HEK293 (cell line): ENCODE data around the gene TEX53.

Experiments
- CTCF ChIA-PET: fragments of 350-600 bp; formaldehyde crosslinking; extraction: SDS; loops from one replicate; lab custom pipeline; 2021; ENCODE audit warnings: antibody characterized with exemption; lab: Yijun Ruan, JAX
- POLR2A ChIA-PET: fragments of 300-600 bp; formaldehyde crosslinking; extraction: SDS; loops from one replicate; lab custom pipeline; 2020; ENCODE audit warnings: antibody characterized with exemption, inconsistent platforms; lab: Yijun Ruan, JAX
- H3K27ac ChIP-seq: fragments of 200-500 bp; sonication (Bioruptor generic); 2 replicates; pipeline ENCODE4 v1.5.1; 2014; ENCODE audit warnings: low read depth, low read length, control low read depth, inconsistent platforms; ENCODE audit errors: extremely low read depth
- H3K36me3 ChIP-seq, 2 experiments: fragments of 200-500 bp in 1 of 2; sonication (Bioruptor generic) in 1 of 2; 1 replicate in 1 of 2; 2 replicates in 1 of 2; pipeline ENCODE4 v1.5.1; 2014 to 2017; ENCODE audit warnings: inconsistent platforms in 2 of 2, low read length in 2 of 2; ENCODE audit not compliant: control insufficient read depth in 2 of 2, insufficient read depth in 1 of 2
- H3K4me1 ChIP-seq: fragments of 200-500 bp; sonication (Bioruptor generic); 2 replicates; pipeline ENCODE4 v1.5.1; 2014; ENCODE audit warnings: mild to moderate bottlenecking, low read length, inconsistent platforms; ENCODE audit not compliant: control insufficient read depth, insufficient read depth
- H3K4me3 ChIP-seq: 2 replicates; pipeline ENCODE4 v1.5.1; 2011; ENCODE audit warnings: low read depth, mild to moderate bottlenecking, control low read depth, low read length, moderate library complexity
- H3K9me3 ChIP-seq: fragments of 200-500 bp; sonication (Bioruptor generic); 2 replicates; pipeline ENCODE4 v1.5.1; 2014; ENCODE audit warnings: low read depth, low read length, inconsistent platforms; ENCODE audit not compliant: control insufficient read depth, insufficient read depth
- HOXD13 ChIP-seq: sonication (generic); formaldehyde crosslinking; IDR thresholded peaks from 2 replicates; pipeline ENCODE4 v1.8.0; 2022; ENCODE audit warnings: missing genetic modification reagents, borderline replicate concordance
- MYNN ChIP-seq: fragments of 450-650 bp; formaldehyde crosslinking; IDR thresholded peaks from 2 replicates; pipeline ENCODE4 v1.5.1; 2016; ENCODE audit warnings: missing biosample characterization, missing genetic modification characterization, borderline replicate concordance
- REPIN1 ChIP-seq: fragments of 450-650 bp; formaldehyde crosslinking; IDR thresholded peaks from 2 replicates; pipeline ENCODE4 v1.5.1; 2017; ENCODE audit warnings: missing biosample characterization, missing genetic modification characterization, low read depth
- WT1 ChIP-seq: fragments of 450-650 bp; formaldehyde crosslinking; IDR thresholded peaks from 2 replicates; pipeline ENCODE4 v1.5.1; 2016; ENCODE audit warnings: missing biosample characterization, missing genetic modification characterization
- ZBTB48 ChIP-seq: fragments of 450-650 bp; formaldehyde crosslinking; IDR thresholded peaks from 2 replicates; pipeline ENCODE4 v1.5.1; 2016; ENCODE audit warnings: missing biosample characterization, missing genetic modification characterization
- ZNF157 ChIP-seq: fragments of 450-650 bp; formaldehyde crosslinking; IDR thresholded peaks from 2 replicates; pipeline ENCODE4 v1.5.1; 2016; ENCODE audit warnings: missing biosample characterization, missing genetic modification characterization
- ZNF311 ChIP-seq: fragments of 450-650 bp; formaldehyde crosslinking; IDR thresholded peaks from 2 replicates; pipeline ENCODE4 v1.5.1; 2017; ENCODE audit warnings: missing biosample characterization, missing genetic modification characterization, borderline replicate concordance
- ZNF423 ChIP-seq: fragments of 450-650 bp; formaldehyde crosslinking; IDR thresholded peaks from 2 replicates; pipeline ENCODE4 v1.5.1; 2016; ENCODE audit warnings: missing biosample characterization, missing genetic modification characterization
- ZNF560 ChIP-seq: fragments of 450-650 bp; formaldehyde crosslinking; IDR thresholded peaks from 2 replicates; pipeline ENCODE4 v1.5.1; 2017; ENCODE audit warnings: missing biosample characterization, missing genetic modification characterization, borderline replicate concordance
- ZNF701 ChIP-seq: fragments of 450-650 bp; formaldehyde crosslinking; IDR thresholded peaks from 2 replicates; pipeline ENCODE4 v1.5.1; 2016; ENCODE audit warnings: missing biosample characterization, missing genetic modification characterization
- ZNF76 ChIP-seq: fragments of 450-650 bp; formaldehyde crosslinking; IDR thresholded peaks from 2 replicates; pipeline ENCODE4; 2016; ENCODE audit warnings: low read depth, missing biosample characterization, missing genetic modification characterization, borderline replicate concordance
- TF ChIP-seq, protein P1 (sequence below): fragments of 450-650 bp; formaldehyde crosslinking; IDR thresholded peaks from 2 replicates; pipeline ENCODE4 v1.5.1; 2016; ENCODE audit warnings: missing biosample characterization, missing genetic modification characterization
- TF ChIP-seq, protein P2 (sequence below): fragments of 450-650 bp; formaldehyde crosslinking; IDR thresholded peaks from 2 replicates; pipeline ENCODE4 v1.5.1; 2016; ENCODE audit warnings: missing biosample characterization, missing genetic modification characterization
- TF ChIP-seq, protein P3 (sequence below): fragments of 450-650 bp; formaldehyde crosslinking; IDR thresholded peaks from 2 replicates; pipeline ENCODE4 v1.5.1; 2016; ENCODE audit warnings: missing biosample characterization, missing genetic modification characterization

Gene TEX53

DNA sequence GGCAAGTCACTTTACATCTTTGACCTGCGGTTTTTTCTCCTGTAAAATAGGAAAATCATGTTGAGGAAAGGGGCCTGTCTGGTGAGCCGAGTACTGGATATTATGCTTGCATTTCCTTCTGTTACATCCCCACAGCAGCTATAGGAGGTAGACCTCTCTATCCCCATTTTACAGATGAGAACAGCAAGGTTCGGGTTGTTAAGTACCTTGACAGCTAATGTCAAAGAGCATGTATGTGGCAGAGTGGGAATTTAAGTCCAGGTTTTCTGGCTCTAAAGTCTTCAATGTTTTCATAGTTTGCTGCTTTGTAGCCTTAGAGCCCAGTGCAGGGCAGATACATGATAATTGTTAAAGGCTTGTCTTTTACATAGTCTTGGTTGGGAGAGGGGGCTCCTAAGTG lies 43.7 kb downstream of the TEX53 start:
- Histone ChIP-seq H3K27ac (no peak overlapping the region), H3K36me3 (peaks cover 0 to 10% of the 10 kb centered on the region in 2 experiments; a peak in 1 of 3 replicates), H3K4me3 (no peak overlapping the region), H3K9me3 (no peaks in the 10 kb centered on the region), H3K4me1 (no peaks in the 10 kb centered on the region)
- TF ChIP-seq MYNN (tag by site-specific recombination) (no peak), WT1 (tag by site-specific recombination) (no peak), ZNF560 (no peak), HOXD13 (CRISPR knock-in tag) (no peak), ZNF76 (tag by site-specific recombination) (no peak), ZNF701 (tag by site-specific recombination) (no peak)
- TF ChIP-seq, protein P1, sequence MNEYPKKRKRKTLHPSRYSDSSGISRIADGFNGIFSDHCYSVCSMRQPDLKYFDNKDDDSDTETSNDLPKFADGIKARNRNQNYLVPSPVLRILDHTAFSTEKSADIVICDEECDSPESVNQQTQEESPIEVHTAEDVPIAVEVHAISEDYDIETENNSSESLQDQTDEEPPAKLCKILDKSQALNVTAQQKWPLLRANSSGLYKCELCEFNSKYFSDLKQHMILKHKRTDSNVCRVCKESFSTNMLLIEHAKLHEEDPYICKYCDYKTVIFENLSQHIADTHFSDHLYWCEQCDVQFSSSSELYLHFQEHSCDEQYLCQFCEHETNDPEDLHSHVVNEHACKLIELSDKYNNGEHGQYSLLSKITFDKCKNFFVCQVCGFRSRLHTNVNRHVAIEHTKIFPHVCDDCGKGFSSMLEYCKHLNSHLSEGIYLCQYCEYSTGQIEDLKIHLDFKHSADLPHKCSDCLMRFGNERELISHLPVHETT (tag by site-specific recombination) = no peak
- ChIA-PET CTCF (interaction anchor here (1.1 kb wide), 1 partner anchor 208 kb away, joined by 4 read pairs; no protein-coding TSS in a partner anchor), POLR2A (no interaction called here)

DNA sequence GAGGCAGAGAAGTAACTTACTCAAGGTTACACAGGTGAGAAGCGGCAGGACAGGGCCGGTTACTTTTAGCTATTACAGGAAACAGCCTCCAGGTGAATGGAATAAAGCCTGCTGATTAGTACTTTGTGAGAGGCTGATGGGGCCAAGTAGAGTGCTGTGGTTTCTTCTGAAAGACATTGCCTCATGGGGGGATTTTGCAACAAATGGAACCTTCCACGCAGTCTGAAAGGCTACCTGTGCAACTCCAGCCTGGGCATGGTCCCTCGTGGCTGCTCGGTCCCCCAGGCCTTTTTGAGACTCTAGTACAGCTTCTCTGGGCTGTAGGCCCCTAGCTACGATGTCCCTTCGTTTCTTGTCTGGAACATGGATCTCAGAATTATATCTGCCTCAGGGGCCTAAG lies 44.5 kb downstream of the TEX53 start:
- CTCF ChIA-PET = interaction anchor here (0.5 to 0.9 kb wide), 2 partner anchors 41 to 121 kb away, joined by 3 to 7 read pairs; no protein-coding TSS in a partner anchor
- no peaks in the 10 kb centered on the region for H3K4me1 ChIP-seq
- no peak overlapping the region for H3K27ac ChIP-seq
- POLR2A ChIA-PET = no interaction called here
- H3K4me3 ChIP-seq = no peak overlapping the region
- H3K9me3 ChIP-seq = no peaks in the 10 kb centered on the region
- peaks cover 0 to 3% of the 10 kb centered on the region in 2 experiments; a peak in 1 of 3 replicates for H3K36me3 ChIP-seq
- TF ChIP-seq REPIN1 (tag by site-specific recombination) = no peak
- TF ChIP-seq ZNF157 (tag by site-specific recombination) = no peak
- TF ChIP-seq ZNF423 (tag by site-specific recombination) = no peak
- TF ChIP-seq, protein P2, sequence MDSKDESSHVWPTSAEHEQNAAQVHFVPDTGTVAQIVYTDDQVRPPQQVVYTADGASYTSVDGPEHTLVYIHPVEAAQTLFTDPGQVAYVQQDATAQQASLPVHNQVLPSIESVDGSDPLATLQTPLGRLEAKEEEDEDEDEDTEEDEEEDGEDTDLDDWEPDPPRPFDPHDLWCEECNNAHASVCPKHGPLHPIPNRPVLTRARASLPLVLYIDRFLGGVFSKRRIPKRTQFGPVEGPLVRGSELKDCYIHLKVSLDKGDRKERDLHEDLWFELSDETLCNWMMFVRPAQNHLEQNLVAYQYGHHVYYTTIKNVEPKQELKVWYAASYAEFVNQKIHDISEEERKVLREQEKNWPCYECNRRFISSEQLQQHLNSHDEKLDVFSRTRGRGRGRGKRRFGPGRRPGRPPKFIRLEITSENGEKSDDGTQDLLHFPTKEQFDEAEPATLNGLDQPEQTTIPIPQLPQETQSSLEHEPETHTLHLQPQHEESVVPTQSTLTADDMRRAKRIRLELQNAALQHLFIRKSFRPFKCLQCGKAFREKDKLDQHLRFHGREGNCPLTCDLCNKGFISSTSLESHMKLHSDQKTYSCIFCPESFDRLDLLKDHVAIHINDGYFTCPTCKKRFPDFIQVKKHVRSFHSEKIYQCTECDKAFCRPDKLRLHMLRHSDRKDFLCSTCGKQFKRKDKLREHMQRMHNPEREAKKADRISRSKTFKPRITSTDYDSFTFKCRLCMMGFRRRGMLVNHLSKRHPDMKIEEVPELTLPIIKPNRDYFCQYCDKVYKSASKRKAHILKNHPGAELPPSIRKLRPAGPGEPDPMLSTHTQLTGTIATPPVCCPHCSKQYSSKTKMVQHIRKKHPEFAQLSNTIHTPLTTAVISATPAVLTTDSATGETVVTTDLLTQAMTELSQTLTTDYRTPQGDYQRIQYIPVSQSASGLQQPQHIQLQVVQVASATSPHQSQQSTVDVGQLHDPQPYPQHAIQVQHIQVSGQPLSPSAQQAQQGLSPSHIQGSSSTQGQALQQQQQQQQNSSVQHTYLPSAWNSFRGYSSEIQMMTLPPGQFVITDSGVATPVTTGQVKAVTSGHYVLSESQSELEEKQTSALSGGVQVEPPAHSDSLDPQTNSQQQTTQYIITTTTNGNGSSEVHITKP = peak; percentile 44; the same call in 1 of the 2 replicates
- TF ChIP-seq, protein P3, sequence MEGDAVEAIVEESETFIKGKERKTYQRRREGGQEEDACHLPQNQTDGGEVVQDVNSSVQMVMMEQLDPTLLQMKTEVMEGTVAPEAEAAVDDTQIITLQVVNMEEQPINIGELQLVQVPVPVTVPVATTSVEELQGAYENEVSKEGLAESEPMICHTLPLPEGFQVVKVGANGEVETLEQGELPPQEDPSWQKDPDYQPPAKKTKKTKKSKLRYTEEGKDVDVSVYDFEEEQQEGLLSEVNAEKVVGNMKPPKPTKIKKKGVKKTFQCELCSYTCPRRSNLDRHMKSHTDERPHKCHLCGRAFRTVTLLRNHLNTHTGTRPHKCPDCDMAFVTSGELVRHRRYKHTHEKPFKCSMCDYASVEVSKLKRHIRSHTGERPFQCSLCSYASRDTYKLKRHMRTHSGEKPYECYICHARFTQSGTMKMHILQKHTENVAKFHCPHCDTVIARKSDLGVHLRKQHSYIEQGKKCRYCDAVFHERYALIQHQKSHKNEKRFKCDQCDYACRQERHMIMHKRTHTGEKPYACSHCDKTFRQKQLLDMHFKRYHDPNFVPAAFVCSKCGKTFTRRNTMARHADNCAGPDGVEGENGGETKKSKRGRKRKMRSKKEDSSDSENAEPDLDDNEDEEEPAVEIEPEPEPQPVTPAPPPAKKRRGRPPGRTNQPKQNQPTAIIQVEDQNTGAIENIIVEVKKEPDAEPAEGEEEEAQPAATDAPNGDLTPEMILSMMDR (tag by site-specific recombination) = no peak
- no peak for TF ChIP-seq ZBTB48 (tag by site-specific recombination)
- no peak for TF ChIP-seq ZNF311 (tag by site-specific recombination)
